IMR-90 (cell line): ENCODE measurements around the gene PPIL4. TPM values are rescaled to one million over a fixed set of nuclear protein-coding genes. Genes with fewer than 3 reads are reported as not detected.

Experiments used
- ATAC-seq: fragments of 200-7000 bp; cut with Tn5 transposase; 2 replicates; pipeline ENCODE4 v1.9.1; 2020; ENCODE audit warnings: low read depth, mild to moderate bottlenecking, moderate library complexity
- BruUV-seq: library from RNA; stranded (reverse); fragments of 400-500 nt; replicated peaks from 2 replicates; lab custom pipeline; 2021; lab: Mats Ljungman, UMichigan
- CTCF ChIA-PET: fragments of 300-600 bp; formaldehyde crosslinking; extraction: SDS; loops from one replicate; lab custom pipeline; 2021; ENCODE audit warnings: antibody characterized with exemption; lab: Yijun Ruan, JAX
- POLR2A ChIA-PET: fragments of 300-600 bp; sonication (Branson Sonifier 250); formaldehyde crosslinking; loops from one replicate; lab custom pipeline; 2022; ENCODE audit warnings: antibody characterized with exemption; ENCODE audit not compliant: unreplicated experiment; lab: Charles Lee
- DNase-seq: peaks from one replicate; pipeline ENCODE4 v3.0.0; 2013
- H2AFZ ChIP-seq: replicated peaks from 2 replicates; pipeline ENCODE3; 2013; ENCODE audit warnings: low read length, mild to moderate bottlenecking; ENCODE audit not compliant: poor library complexity
- H2AK5ac ChIP-seq: 2 replicates; pipeline ENCODE4 v1.6.1; 2013; ENCODE audit warnings: low read depth, low read length, inconsistent platforms
- H2AK9ac ChIP-seq: replicated peaks from 2 replicates; pipeline ENCODE3; 2013; ENCODE audit warnings: mild to moderate bottlenecking, low read depth, low read length, moderate library complexity; ENCODE audit not compliant: poor library complexity
- H2BK120ac ChIP-seq: 2 replicates; pipeline ENCODE4 v1.6.1; 2013; ENCODE audit warnings: low read depth, low read length, inconsistent platforms
- H2BK15ac ChIP-seq: 3 replicates; pipeline ENCODE4 v1.6.1; 2013; ENCODE audit warnings: low read depth, low read length, inconsistent platforms
- H2BK20ac ChIP-seq: 2 replicates; pipeline ENCODE4 v1.6.1; 2013; ENCODE audit warnings: low read depth, mild to moderate bottlenecking, inconsistent platforms, low read length, moderate library complexity
- H2BK5ac ChIP-seq: 2 replicates; pipeline ENCODE4 v1.6.1; 2013; ENCODE audit warnings: mild to moderate bottlenecking, low read depth, low read length, inconsistent platforms; ENCODE audit not compliant: poor library complexity, severe bottlenecking
- H3K14ac ChIP-seq: replicated peaks from 2 replicates; pipeline ENCODE4 v1.6.1; 2013; ENCODE audit warnings: low read depth, low read length, inconsistent platforms
- H3K18ac ChIP-seq: 2 replicates; pipeline ENCODE4 v1.6.1; 2013; ENCODE audit warnings: low read depth, low read length, control low read depth
- H3K23ac ChIP-seq: 2 replicates; pipeline ENCODE4 v1.6.1; 2013; ENCODE audit warnings: low read depth, low read length, inconsistent platforms
- H3K27ac ChIP-seq: 2 replicates; pipeline ENCODE4 v1.5.1; 2013; ENCODE audit warnings: mild to moderate bottlenecking, control low read depth, low read length; ENCODE audit not compliant: insufficient read depth
- H3K27me3 ChIP-seq: 2 replicates; pipeline ENCODE4 v1.6.1; 2013; ENCODE audit warnings: low read length; ENCODE audit not compliant: control insufficient read depth, insufficient read depth
- H3K36me3 ChIP-seq: 2 replicates; pipeline ENCODE4 v1.6.1; 2013; ENCODE audit warnings: low read length, mixed read lengths; ENCODE audit not compliant: control insufficient read depth, insufficient read depth
- H3K4ac ChIP-seq: 2 replicates; pipeline ENCODE4 v1.6.1; 2013; ENCODE audit warnings: low read depth, low read length, inconsistent platforms
- H3K4me1 ChIP-seq: 2 replicates; pipeline ENCODE4 v1.6.1; 2013; ENCODE audit warnings: low read length, mixed read lengths; ENCODE audit not compliant: control insufficient read depth, insufficient read depth
- H3K4me2 ChIP-seq: 2 replicates; pipeline ENCODE4 v1.6.1; 2013; ENCODE audit warnings: low read depth, mild to moderate bottlenecking, control low read depth, low read length, moderate library complexity
- H3K4me3 ChIP-seq: 2 replicates; pipeline ENCODE4 v1.5.1; 2013; ENCODE audit warnings: low read depth, mild to moderate bottlenecking, control low read depth, low read length, moderate library complexity; ENCODE audit not compliant: insufficient read depth
- H3K56ac ChIP-seq: 2 replicates; pipeline ENCODE4 v1.6.1; 2013; ENCODE audit warnings: low read length, inconsistent platforms; ENCODE audit not compliant: insufficient read depth; ENCODE audit errors: extremely low read depth
- H3K79me1 ChIP-seq, 2 experiments: 2 replicates each; pipeline ENCODE4 v1.6.1; 2013; ENCODE audit warnings: low read length in 2 of 2, inconsistent platforms in 1 of 2, low read depth in 1 of 2
- H3K9ac ChIP-seq: 2 replicates; pipeline ENCODE4 v1.6.1; 2013; ENCODE audit warnings: low read depth, low read length, control low read depth
- H3K9me1 ChIP-seq: 2 replicates; pipeline ENCODE4 v1.6.1; 2013; ENCODE audit warnings: low read length, inconsistent platforms; ENCODE audit not compliant: insufficient read depth
- H3K9me3 ChIP-seq: 2 replicates; pipeline ENCODE4 v1.6.1; 2013; ENCODE audit warnings: low read length; ENCODE audit not compliant: control insufficient read depth, insufficient read depth
- H4K20me1 ChIP-seq: 2 replicates; pipeline ENCODE4 v1.6.1; 2013; ENCODE audit warnings: low read length, inconsistent platforms; ENCODE audit not compliant: insufficient read depth
- H4K5ac ChIP-seq: 2 replicates; pipeline ENCODE4 v1.6.1; 2013; ENCODE audit warnings: mild to moderate bottlenecking, low read depth, low read length, control low read depth
- H4K8ac ChIP-seq, 2 experiments: 2 replicates each; pipeline ENCODE4 v1.6.1; 2013; ENCODE audit warnings: low read depth in 2 of 2, low read length in 2 of 2, control low read depth in 1 of 2, inconsistent platforms in 1 of 2
- H4K91ac ChIP-seq: 2 replicates; pipeline ENCODE4 v1.6.1; 2013; ENCODE audit warnings: low read depth, low read length, inconsistent platforms; ENCODE audit not compliant: insufficient read depth
- BHLHE40 ChIP-seq: fragments of 150-350 bp; IDR thresholded peaks from 2 replicates; pipeline ENCODE4 v1.6.1; 2016; ENCODE audit warnings: mild to moderate bottlenecking, low read depth, low read length
- CEBPB ChIP-seq: IDR thresholded peaks from 2 replicates; pipeline ENCODE4 v1.6.1; 2012; ENCODE audit warnings: low read depth, low read length, improper control_type of control experiment
- CHD1 ChIP-seq: IDR thresholded peaks from 2 replicates; pipeline ENCODE4 v1.6.1; 2012; ENCODE audit warnings: low read depth, low read length, improper control_type of control experiment
- CTCF ChIP-seq: conservative IDR thresholded peaks from 2 replicates; pipeline ENCODE4 v1.5.1; 2012; ENCODE audit warnings: mild to moderate bottlenecking, low read depth, low read length, improper control_type of control experiment
- ELK1 ChIP-seq: fragments of 150-350 bp; IDR thresholded peaks from 2 replicates; pipeline ENCODE4 v1.6.1; 2016; ENCODE audit warnings: low read depth, mild to moderate bottlenecking, low read length, moderate library complexity, borderline replicate concordance
- FOS ChIP-seq: fragments of 150-350 bp; IDR thresholded peaks from 2 replicates; pipeline ENCODE4 v1.6.1; 2016; ENCODE audit warnings: low read depth, low read length
- MAFK ChIP-seq: IDR thresholded peaks from 2 replicates; pipeline ENCODE4 v1.6.1; 2012; ENCODE audit warnings: low read depth, low read length, improper control_type of control experiment
- MAZ ChIP-seq: IDR thresholded peaks from 2 replicates; pipeline ENCODE4 v1.6.1; 2012; ENCODE audit warnings: low read depth, mild to moderate bottlenecking, low read length, improper control_type of control experiment, moderate library complexity, borderline replicate concordance
- MXI1 ChIP-seq: IDR thresholded peaks from 2 replicates; pipeline ENCODE4 v1.6.1; 2012; ENCODE audit warnings: low read depth, mild to moderate bottlenecking, low read length, moderate library complexity, borderline replicate concordance
- NFE2L2 ChIP-seq: fragments of 150-350 bp; IDR thresholded peaks from 2 replicates; pipeline ENCODE4 v1.6.1; 2016; ENCODE audit warnings: low read depth, mild to moderate bottlenecking, low read length
- POLR2A ChIP-seq: IDR thresholded peaks from 2 replicates; pipeline ENCODE4 v1.6.1; 2012; ENCODE audit warnings: mild to moderate bottlenecking, low read depth, low read length
- RAD21 ChIP-seq: IDR thresholded peaks from 2 replicates; pipeline ENCODE4 v1.6.1; 2012; ENCODE audit warnings: low read length, improper control_type of control experiment
- RCOR1 ChIP-seq: IDR thresholded peaks from 2 replicates; pipeline ENCODE4 v1.6.1; 2012; ENCODE audit warnings: mild to moderate bottlenecking, low read length, improper control_type of control experiment; ENCODE audit not compliant: insufficient replicate concordance
- RFX5 ChIP-seq: IDR thresholded peaks from 2 replicates; pipeline ENCODE4 v1.8.0; 2012; ENCODE audit warnings: low read depth, mild to moderate bottlenecking, low read length, moderate library complexity
- SMC3 ChIP-seq: fragments of 150-350 bp; IDR thresholded peaks from 2 replicates; pipeline ENCODE4 v1.6.1; 2016; ENCODE audit warnings: low read depth, mild to moderate bottlenecking, antibody characterized with exemption, low read length, moderate library complexity
- WGBS, 2 experiments: methylation state at CpG; one replicate each; pipeline versions ENCODE4 v1.1.5 to v1.1.7; 2013; ENCODE audit warnings: missing lambda C conversion rate in 2 of 2; ENCODE audit not compliant: insufficient read length in 1 of 2; ENCODE audit errors: extremely low coverage in 2 of 2; 5-methylcytosine and 5-hydroxymethylcytosine counted together
- dilution Hi-C: fragments of 300-500 bp; cut with HindIII; formaldehyde crosslinking; loops from one replicate; pipeline ENCODE4 v1.14.3; 2018; ENCODE audit warnings: low sequenced_read_pairs; ENCODE audit not compliant: unreplicated experiment
- in situ Hi-C: fragments of 300-500 bp; cut with MboI; formaldehyde crosslinking; loops from 3 replicates; pipeline ENCODE4 v1.14.3; 2019; ENCODE audit warnings: low sequenced_read_pairs, inconsistent platforms, mixed read lengths
- intact Hi-C: fragments of 100-400 bp; cut with micrococcal nuclease; formaldehyde crosslinking; loops from 2 replicates; pipeline ENCODE4 v1.10.0; 2022
- polyA plus RNA-seq, 3 experiments: library from polyadenylated mRNA; depleted of rRNA; stranded (reverse); fragments of >200 nt; gene quantifications; 2 replicates each; pipeline ENCODE4 v1.2.3, GENCODE V29; 2012; ENCODE audit warnings: low replicate concordance in 1 of 3
- total RNA-seq: library from RNA; depleted of rRNA; stranded (reverse); fragments of >200 nt; gene quantifications from 2 replicates; pipeline ENCODE4 v1.2.3, GENCODE V29; 2012
- TF ChIP-seq, protein P1 (sequence below): fragments of 150-350 bp; IDR thresholded peaks from 2 replicates; pipeline ENCODE4 v1.6.1; 2017; ENCODE audit warnings: mild to moderate bottlenecking, antibody characterized with exemption, low read length, low read depth

Gene PPIL4
- total and polyA plus RNA-seq, 2 of the 4 experiments (the other 2 are of a cell fraction), result 10.6 to 13.3 TPM

- Histone ChIP-seq H2BK20ac (no peak overlapping the region), H4K20me1 (no peaks in the 10 kb centered on the region), H3K9ac (no peak overlapping the region), H2AFZ (no peak overlapping the region), H3K4me3 (no peak overlapping the region), H2BK5ac (no peak overlapping the region), H4K5ac (no peak overlapping the region), H4K8ac (no peak overlapping the region), H3K23ac (no peak overlapping the region), H2AK9ac (no peak overlapping the region), H3K14ac (no peak overlapping the region), H3K9me3 (no peaks in the 10 kb centered on the region), H2AK5ac (no peak overlapping the region), H3K18ac (no peak overlapping the region), H2BK120ac (no peak overlapping the region), H3K79me1 (no peaks in the 10 kb centered on the region), H3K4ac (no peak overlapping the region), H4K91ac (no peak overlapping the region), H2BK15ac (no peak overlapping the region), H3K9me1 (no peaks in the 10 kb centered on the region; the same call in 1 of the 2 replicates), H3K27ac (no peak overlapping the region), H3K36me3 (no peaks in the 10 kb centered on the region), H3K4me1 (no peaks in the 10 kb centered on the region), H3K56ac (no peak overlapping the region), H3K4me2 (no peak overlapping the region), H3K27me3 (peaks cover 8% of the 10 kb centered on the region)
- ATAC-seq (no peak), DNase-seq (no peak)
- no peak for TF ChIP-seq BHLHE40
- TF ChIP-seq CHD1, result no peak
- TF ChIP-seq, protein P1, sequence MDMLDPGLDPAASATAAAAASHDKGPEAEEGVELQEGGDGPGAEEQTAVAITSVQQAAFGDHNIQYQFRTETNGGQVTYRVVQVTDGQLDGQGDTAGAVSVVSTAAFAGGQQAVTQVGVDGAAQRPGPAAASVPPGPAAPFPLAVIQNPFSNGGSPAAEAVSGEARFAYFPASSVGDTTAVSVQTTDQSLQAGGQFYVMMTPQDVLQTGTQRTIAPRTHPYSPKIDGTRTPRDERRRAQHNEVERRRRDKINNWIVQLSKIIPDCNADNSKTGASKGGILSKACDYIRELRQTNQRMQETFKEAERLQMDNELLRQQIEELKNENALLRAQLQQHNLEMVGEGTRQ, result no peak
- TF ChIP-seq MAZ, result no peak
- no peak for TF ChIP-seq CEBPB
- no peak for TF ChIP-seq MAFK
- no peak for TF ChIP-seq NFE2L2
- no peak for TF ChIP-seq ELK1
- TF ChIP-seq POLR2A, result no peak
- TF ChIP-seq FOS, result no peak
- no peak for TF ChIP-seq RFX5
- no peak for TF ChIP-seq MXI1
- TF ChIP-seq SMC3, result no peak
- TF ChIP-seq CTCF, result no peak
- TF ChIP-seq RCOR1, result no peak
- TF ChIP-seq RAD21, result no peak
- CTCF ChIA-PET, result no interaction called here
- in situ Hi-C loops, result no loop called here
- POLR2A ChIA-PET, result no interaction called here
- dilution Hi-C loops, result no loop called here
- 67% methylated on average over 2 of the region's 5 CpGs; no CpG with 5 or more reads in 1 of the 2 experiments for WGBS, 2 experiments
- intact Hi-C loops, result no loop called here
- no TSS peak for BruUV-seq
These were observed 6.1 kb upstream of the PPIL4 start for GRCh38 chr6:149551920-149552319.
